A549 (cell line): Measurements from ENCODE around the gene RBSN.

Source experiments
- FOSL2 ChIP-seq, 2 experiments: fragments of 450-650 bp in 1 of 2; fragments of >200 bp in 1 of 2; sonication (Bioruptor Twin) in 1 of 2; formaldehyde crosslinking; IDR thresholded peaks; 2 replicates each; pipeline versions ENCODE4 v1.5.0 to v1.6.1; 2016 to 2020; ENCODE audit warnings: mild to moderate bottlenecking in 1 of 2, moderate library complexity in 1 of 2
- HDAC2 ChIP-seq: fragments of 200-600 bp; sonication (generic); IDR thresholded peaks from 2 replicates; pipeline ENCODE4 v1.6.1; 2016
- JUN ChIP-seq, 2 experiments: fragments of >200 bp; sonication (Bioruptor Twin); formaldehyde crosslinking; IDR thresholded peaks; 2 replicates in 1 of 2; 3 replicates in 1 of 2; pipeline ENCODE4 v1.6.1; 2016 to 2017
- RFX5 ChIP-seq: fragments of 450-650 bp; IDR thresholded peaks from 2 replicates; pipeline ENCODE4 v1.7.1; 2014; ENCODE audit warnings: antibody characterized with exemption, mild to moderate bottlenecking, moderate library complexity
- TF ChIP-seq, protein P1 (sequence below): fragments of 200-600 bp; sonication (generic); IDR thresholded peaks from 2 replicates; pipeline ENCODE4 v1.6.1; 2016; ENCODE audit warnings: antibody characterized with exemption, mild to moderate bottlenecking, moderate library complexity
- TF ChIP-seq, protein P2 (sequence below): fragments of >200 bp; sonication (Bioruptor Twin); formaldehyde crosslinking; IDR thresholded peaks from 3 replicates; pipeline ENCODE4 v1.5.1; 2016

DNA sequence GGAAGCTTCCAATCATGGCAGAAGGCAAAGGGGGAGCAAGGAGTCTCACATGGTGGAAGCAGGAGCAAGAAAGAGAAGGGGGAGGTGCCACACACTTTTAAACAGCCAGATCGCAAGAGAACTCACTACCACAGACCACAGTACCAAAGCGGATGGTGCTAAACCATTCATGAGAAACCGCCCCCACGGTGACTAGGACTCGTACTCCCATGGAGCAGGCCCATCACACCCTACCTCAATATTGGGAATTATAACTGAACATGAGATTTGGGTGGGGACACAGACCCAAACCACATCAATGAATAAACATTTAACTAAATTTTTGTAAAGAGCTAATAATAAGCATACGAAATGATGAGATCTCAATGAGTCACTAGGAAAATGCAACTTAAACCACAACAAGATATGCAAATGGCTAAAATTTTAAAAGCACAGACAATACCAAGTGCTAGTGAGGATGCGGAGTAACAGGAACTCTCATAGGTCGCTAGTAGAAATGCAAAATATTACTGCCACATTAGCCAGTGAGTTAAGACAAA lies 43.9 kb downstream of the RBSN start:
- TF ChIP-seq FOSL2 (IDR thresholded peaks at IDR 0.05) = no peak
- TF ChIP-seq FOSL2 (CRISPR knock-in tag; IDR thresholded peaks at IDR 0.05) = no peak
- no peak for TF ChIP-seq JUN (IDR thresholded peaks at IDR 0.05)
- TF ChIP-seq, protein P1, sequence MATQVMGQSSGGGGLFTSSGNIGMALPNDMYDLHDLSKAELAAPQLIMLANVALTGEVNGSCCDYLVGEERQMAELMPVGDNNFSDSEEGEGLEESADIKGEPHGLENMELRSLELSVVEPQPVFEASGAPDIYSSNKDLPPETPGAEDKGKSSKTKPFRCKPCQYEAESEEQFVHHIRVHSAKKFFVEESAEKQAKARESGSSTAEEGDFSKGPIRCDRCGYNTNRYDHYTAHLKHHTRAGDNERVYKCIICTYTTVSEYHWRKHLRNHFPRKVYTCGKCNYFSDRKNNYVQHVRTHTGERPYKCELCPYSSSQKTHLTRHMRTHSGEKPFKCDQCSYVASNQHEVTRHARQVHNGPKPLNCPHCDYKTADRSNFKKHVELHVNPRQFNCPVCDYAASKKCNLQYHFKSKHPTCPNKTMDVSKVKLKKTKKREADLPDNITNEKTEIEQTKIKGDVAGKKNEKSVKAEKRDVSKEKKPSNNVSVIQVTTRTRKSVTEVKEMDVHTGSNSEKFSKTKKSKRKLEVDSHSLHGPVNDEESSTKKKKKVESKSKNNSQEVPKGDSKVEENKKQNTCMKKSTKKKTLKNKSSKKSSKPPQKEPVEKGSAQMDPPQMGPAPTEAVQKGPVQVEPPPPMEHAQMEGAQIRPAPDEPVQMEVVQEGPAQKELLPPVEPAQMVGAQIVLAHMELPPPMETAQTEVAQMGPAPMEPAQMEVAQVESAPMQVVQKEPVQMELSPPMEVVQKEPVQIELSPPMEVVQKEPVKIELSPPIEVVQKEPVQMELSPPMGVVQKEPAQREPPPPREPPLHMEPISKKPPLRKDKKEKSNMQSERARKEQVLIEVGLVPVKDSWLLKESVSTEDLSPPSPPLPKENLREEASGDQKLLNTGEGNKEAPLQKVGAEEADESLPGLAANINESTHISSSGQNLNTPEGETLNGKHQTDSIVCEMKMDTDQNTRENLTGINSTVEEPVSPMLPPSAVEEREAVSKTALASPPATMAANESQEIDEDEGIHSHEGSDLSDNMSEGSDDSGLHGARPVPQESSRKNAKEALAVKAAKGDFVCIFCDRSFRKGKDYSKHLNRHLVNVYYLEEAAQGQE = no peak
- TF ChIP-seq HDAC2 = no peak
- TF ChIP-seq RFX5 = no peak
- TF ChIP-seq, protein P2, sequence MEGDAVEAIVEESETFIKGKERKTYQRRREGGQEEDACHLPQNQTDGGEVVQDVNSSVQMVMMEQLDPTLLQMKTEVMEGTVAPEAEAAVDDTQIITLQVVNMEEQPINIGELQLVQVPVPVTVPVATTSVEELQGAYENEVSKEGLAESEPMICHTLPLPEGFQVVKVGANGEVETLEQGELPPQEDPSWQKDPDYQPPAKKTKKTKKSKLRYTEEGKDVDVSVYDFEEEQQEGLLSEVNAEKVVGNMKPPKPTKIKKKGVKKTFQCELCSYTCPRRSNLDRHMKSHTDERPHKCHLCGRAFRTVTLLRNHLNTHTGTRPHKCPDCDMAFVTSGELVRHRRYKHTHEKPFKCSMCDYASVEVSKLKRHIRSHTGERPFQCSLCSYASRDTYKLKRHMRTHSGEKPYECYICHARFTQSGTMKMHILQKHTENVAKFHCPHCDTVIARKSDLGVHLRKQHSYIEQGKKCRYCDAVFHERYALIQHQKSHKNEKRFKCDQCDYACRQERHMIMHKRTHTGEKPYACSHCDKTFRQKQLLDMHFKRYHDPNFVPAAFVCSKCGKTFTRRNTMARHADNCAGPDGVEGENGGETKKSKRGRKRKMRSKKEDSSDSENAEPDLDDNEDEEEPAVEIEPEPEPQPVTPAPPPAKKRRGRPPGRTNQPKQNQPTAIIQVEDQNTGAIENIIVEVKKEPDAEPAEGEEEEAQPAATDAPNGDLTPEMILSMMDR = no peak
